Lung (tissue), 12 donors: ENCODE results near the gene BDP1. TPM values are rescaled to one million over a fixed set of nuclear protein-coding genes. Genes with fewer than 3 reads are reported as not detected.
"Not testable (repeated sequence)": the region's sequence is repeated elsewhere in the genome, so short reads cannot be mapped to it uniquely, and the experiment has no call there.

Experiments used
- ATAC-seq: fragments of 200-7000 bp; cut with Tn5 transposase; one replicate; pipeline ENCODE4 v1.9.1; 2020; ENCODE audit warnings: moderate number of reproducible peaks; ENCODE audit not compliant: insufficient read depth, low FRiP score
- DNase-seq, 3 donors: peaks; one replicate each; pipeline ENCODE4 v3.0.0-alpha.2; 2013 to 2017
- H3K27ac ChIP-seq, 2 donors: one replicate each; pipeline ENCODE4 v1.5.1; 2013; ENCODE audit warnings: mild to moderate bottlenecking in 2 of 2, moderate library complexity in 2 of 2, control low read depth in 1 of 2, inconsistent platforms in 1 of 2, low read depth in 1 of 2, low read length in 1 of 2
- H3K27me3 ChIP-seq, 3 donors: one replicate each; pipeline ENCODE4 v1.5.1; 2013; ENCODE audit warnings: low read length in 2 of 3; ENCODE audit not compliant: control insufficient read depth in 3 of 3, insufficient read depth in 3 of 3
- H3K36me3 ChIP-seq, 4 donors: one replicate each; pipeline ENCODE4 v1.5.1; 2013; ENCODE audit warnings: low read length in 4 of 4, mild to moderate bottlenecking in 1 of 4, moderate library complexity in 1 of 4; ENCODE audit not compliant: control insufficient read depth in 4 of 4, insufficient read depth in 4 of 4
- H3K4me1 ChIP-seq, 5 donors: one replicate each; pipeline ENCODE4 v1.5.1; 2013; ENCODE audit warnings: low read length in 5 of 5, mild to moderate bottlenecking in 2 of 5, moderate library complexity in 1 of 5; ENCODE audit not compliant: control insufficient read depth in 5 of 5, insufficient read depth in 5 of 5
- H3K4me3 ChIP-seq: one replicate; pipeline ENCODE4 v1.5.1; 2013; ENCODE audit warnings: mild to moderate bottlenecking, control low read depth, moderate library complexity
- H3K9ac ChIP-seq, 2 donors: one replicate each; pipeline ENCODE4 v1.5.1; 2013; ENCODE audit warnings: low read length in 2 of 2, control low read depth in 1 of 2; ENCODE audit not compliant: insufficient read depth in 1 of 2
- H3K9me3 ChIP-seq, 4 donors: one replicate each; pipeline ENCODE4 v1.5.1; 2013; ENCODE audit warnings: low read length in 3 of 4, mild to moderate bottlenecking in 1 of 4, moderate library complexity in 1 of 4; ENCODE audit not compliant: control insufficient read depth in 4 of 4, insufficient read depth in 3 of 4
- CTCF ChIP-seq: IDR thresholded peaks from 2 replicates; pipeline ENCODE4 v1.5.1; 2012; ENCODE audit warnings: mild to moderate bottlenecking; ENCODE audit errors: control extremely low read depth, extremely low read depth
- WGBS, 2 donors: extraction: QIAGEN DNeasy Blood & Tissue Kit; methylation state at CpG; one replicate each; pipeline ENCODE4 v1.1.7; 2013; 5-methylcytosine and 5-hydroxymethylcytosine counted together
- polyA plus RNA-seq, 2 donors: library from polyadenylated mRNA; stranded (reverse); fragments of 200-250 nt; gene quantifications; one replicate each; pipeline ENCODE4 v1.2.1, GENCODE V29; 2013
- total RNA-seq, 2 donors: library from RNA; depleted of rRNA in 1 of 2; stranded (reverse); fragments of >200 nt in 1 of 2; gene quantifications; one replicate each; pipeline ENCODE4 v1.2.1, GENCODE V29; 2014 to 2021
- donor health status: control.
- donor health status: control.
- donor health status: Bipolar disorder and iron deficiency.
- donor health status: healthy.
- donor health status: DM: yes; HTN: yes; CAD: no.

The BDP1 gene
- total and polyA plus RNA-seq, 4 donors = 7.8 to 59.1 (median 18.1) TPM

- DNase-seq (peak; percentile 54 to 60 (median 57)), ATAC-seq (peak; percentile 76)
- H3K27me3 ChIP-seq = peaks cover 3 to 18% (median 10%) of the 10 kb centered on the region in 3 donors
- H3K36me3 ChIP-seq, H3K4me3 ChIP-seq, H3K27ac ChIP-seq, H3K9ac ChIP-seq, H3K4me1 ChIP-seq, H3K9me3 ChIP-seq: not testable (repeated sequence)
- WGBS, 2 donors = 4 to 6% methylated on average over 5 of the region's 6 CpGs
These were observed 8.1 kb upstream of the BDP1 start for GRCh38 chr5:71447218-71447808.

GRCh38 chr5:71452876-71453275 lies 2.6 kb upstream of the BDP1 start:
- 52 to 63% methylated on average over 2 of the region's 2 CpGs for WGBS, 2 donors
- Histone ChIP-seq H3K9me3 (no peaks in the 10 kb centered on the region), H3K27me3 (peaks cover 3 to 13% (median 5%) of the 10 kb centered on the region in 3 donors), H3K27ac (no peak overlapping the region), H3K9ac (no peak overlapping the region), H3K4me3 (no peak overlapping the region), H3K36me3 (no peaks in the 10 kb centered on the region), H3K4me1 (peaks cover 0 to 20% (median 3%) of the 10 kb centered on the region in 5 donors)
- DNase-seq (no peak), ATAC-seq (no peak)
- TF ChIP-seq CTCF = no peak

GRCh38 chr5:71454913-71455312 lies 538 bp upstream of the BDP1 start:
- peak overlapping the region; percentile 61 to 71 for H3K27ac ChIP-seq

GRCh38 chr5:71456362-71456743 lies 902 bp downstream of the BDP1 start:
- peaks cover 0 to 20% (median 5%) of the 10 kb centered on the region in 5 donors for H3K4me1 ChIP-seq
- H3K27me3 ChIP-seq = peaks cover 0 to 6% (median 0%) of the 10 kb centered on the region in 3 donors
- no peaks in the 10 kb centered on the region for H3K9me3 ChIP-seq
- peak overlapping the region; percentile 70 for H3K4me3 ChIP-seq
- WGBS, 2 donors = 4 to 5% methylated on average over 4 of the region's 4 CpGs
- peak overlapping the region in 1 of 2 donors; percentile 97 for H3K27ac ChIP-seq
- H3K9ac ChIP-seq = peak overlapping the region; percentile 89 to 94
- no peak for TF ChIP-seq CTCF
- peaks cover under 1 to 20% (median 8%) of the 10 kb centered on the region in 4 donors for H3K36me3 ChIP-seq
- ATAC-seq (no peak), DNase-seq (no peak)

More at GRCh38 chr5:71454913-71455312, 538 bp upstream of the BDP1 start:
- Histone ChIP-seq H3K4me3 (no peak overlapping the region), H3K9ac (peak overlapping the region; percentile 89 to 94), H3K36me3 (peaks cover 0 to 12% (median 6%) of the 10 kb centered on the region in 4 donors), H3K27me3 (peaks cover 3 to 11% (median 5%) of the 10 kb centered on the region in 3 donors), H3K9me3 (no peaks in the 10 kb centered on the region), H3K4me1 (peaks cover 0 to 20% (median 5%) of the 10 kb centered on the region in 5 donors)
- WGBS, 2 donors = 66 to 69% methylated on average over 19 of the region's 19 CpGs
- DNase-seq = peak in 2 of 3 donors; percentile 11 to 19
- ATAC-seq = no peak
- no peak for TF ChIP-seq CTCF
